HUDEP-2 (cell line): Measurements from ENCODE around the gene TCL1B.
"Not testable (repeated sequence)": the region's sequence is repeated elsewhere in the genome, so short reads cannot be mapped to it uniquely, and the experiment has no call there.

ENCODE experiments used
- DNase-seq, 76 experiments: peaks; one replicate each; lab custom pipeline; 2025; ENCODE audit not compliant: unreplicated experiment in 76 of 76; lab: John Stamatoyannopoulos, UW

Gene TCL1B

DNA sequence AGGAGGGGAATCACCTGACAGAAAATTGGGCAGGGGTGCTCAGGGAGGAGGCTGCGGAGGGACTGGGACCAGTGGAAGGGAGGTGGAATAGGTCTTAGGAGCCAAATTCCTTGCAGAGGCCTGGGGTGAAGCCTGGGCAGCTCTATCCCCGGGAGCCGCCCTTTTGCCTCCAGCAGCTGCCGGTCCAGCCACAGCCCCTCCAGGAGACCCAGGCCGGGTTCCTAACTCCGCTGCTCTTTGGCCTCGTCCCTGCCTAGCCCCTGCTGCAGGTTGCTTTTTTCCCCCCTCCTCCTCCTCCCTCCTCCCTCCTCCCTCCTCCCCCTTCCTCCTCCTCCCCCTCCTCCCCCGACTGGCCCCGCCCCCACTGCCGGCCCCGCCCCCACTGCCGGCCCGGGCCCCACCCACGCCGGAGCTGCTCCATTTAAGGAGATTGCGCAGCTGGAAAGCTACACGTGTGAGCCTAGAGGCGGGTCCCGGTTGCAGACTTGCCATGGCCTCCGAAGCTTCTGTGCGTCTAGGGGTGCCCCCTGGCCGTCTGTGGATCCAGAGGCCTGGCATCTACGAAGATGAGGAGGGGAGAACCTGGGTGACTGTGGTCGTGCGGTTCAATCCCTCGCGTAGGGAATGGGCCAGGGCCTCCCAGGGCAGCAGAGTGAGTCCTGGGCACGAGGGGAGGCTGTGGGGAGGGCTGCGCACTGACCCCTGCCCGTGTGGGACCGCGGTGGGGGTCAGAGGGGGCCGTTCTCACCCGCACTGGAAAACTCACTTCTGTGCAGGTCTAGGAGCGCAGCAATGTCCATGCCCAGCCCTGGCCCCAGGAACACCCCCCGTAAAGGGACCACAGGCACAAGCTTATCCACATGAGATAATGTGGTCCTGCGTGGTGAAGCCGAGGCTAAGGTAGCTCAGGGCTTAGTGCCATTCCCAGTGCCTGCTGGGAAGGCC lies at the start of gene TCL1B:
TCL1B (plus strand) TSS at position 449 of the 945 bp plus-strand sequence; CDS start at position 491, 42 bp downstream.
- DNase-seq = no peak

GRCh38 chr14:95644981-95645380 lies 41.2 kb upstream of the TCL1B start:
- DNase-seq = no peak

DNA sequence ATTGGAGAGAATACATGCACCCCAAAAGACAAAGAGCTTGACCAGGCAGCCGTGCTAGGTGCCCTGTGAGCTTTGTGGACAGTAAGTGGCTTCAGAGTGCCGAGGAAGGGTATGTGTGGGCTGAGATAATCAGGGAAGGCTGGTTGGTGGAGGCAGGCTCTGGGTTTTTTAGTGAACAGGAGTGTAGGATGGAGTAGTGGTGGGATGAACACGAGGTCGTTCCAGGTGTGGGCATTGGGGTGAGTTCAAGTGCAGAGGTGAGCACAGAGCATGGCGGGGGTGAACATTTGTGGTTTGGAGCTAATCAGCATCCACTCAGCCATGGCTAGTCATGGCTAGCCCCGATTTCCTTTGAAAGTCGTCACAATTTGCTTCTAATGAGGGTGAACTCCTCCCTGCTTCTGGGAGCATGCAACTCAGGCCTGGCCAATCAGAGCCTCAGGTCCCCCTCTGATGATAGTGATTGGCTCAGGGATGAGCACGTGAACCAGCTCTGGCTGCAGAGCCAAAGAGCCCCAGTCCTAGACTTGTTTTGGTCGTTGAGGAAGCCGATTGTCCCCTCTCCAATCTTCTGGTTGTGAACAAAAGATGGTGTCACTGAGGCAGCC lies 40.7 kb upstream of the TCL1B start:
- DNase-seq = no peak

- no peak for DNase-seq
These were observed 38.3 kb upstream of the TCL1B start for GRCh38 chr14:95647926-95648325.

DNA sequence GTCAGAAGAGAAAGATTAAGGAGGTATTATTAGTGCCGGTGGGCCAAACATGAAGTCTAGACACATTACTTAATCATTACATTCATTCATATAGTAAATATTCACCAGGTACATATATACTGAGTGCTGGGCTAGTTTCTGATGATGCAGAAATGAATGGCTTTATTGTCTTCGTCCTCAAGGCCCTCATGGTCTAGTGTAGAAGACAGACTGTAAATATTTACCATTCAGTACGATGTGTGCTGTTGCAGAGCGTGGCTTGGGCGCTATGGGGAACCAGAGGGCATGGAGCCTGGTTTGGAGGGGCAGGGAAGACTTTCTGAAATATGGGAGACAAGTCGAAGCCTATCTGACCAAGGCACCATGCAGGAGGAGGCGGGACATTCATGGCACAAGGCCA lies 37.0 kb upstream of the TCL1B start:
- no peak for DNase-seq

DNA sequence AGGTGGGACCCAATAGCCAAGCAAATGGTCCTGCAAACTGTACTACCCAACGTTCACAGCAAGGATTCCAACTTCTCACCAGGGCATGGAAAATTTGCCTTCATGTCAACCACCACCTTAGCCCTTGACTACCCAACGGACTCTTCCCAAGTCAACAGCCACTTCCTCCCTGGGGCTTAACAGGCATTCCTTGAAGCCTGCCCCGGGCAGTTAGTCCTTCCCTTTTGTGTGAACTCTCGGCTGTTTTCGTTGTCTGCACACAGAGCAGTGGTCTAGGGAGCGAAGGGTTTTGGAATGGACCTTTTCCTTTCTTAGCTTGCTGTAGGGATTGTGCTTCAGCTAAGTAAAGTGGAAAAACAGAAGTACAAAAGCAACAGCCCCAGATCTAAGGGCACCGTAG lies 35.2 kb upstream of the TCL1B start:
- no peak for DNase-seq

DNA sequence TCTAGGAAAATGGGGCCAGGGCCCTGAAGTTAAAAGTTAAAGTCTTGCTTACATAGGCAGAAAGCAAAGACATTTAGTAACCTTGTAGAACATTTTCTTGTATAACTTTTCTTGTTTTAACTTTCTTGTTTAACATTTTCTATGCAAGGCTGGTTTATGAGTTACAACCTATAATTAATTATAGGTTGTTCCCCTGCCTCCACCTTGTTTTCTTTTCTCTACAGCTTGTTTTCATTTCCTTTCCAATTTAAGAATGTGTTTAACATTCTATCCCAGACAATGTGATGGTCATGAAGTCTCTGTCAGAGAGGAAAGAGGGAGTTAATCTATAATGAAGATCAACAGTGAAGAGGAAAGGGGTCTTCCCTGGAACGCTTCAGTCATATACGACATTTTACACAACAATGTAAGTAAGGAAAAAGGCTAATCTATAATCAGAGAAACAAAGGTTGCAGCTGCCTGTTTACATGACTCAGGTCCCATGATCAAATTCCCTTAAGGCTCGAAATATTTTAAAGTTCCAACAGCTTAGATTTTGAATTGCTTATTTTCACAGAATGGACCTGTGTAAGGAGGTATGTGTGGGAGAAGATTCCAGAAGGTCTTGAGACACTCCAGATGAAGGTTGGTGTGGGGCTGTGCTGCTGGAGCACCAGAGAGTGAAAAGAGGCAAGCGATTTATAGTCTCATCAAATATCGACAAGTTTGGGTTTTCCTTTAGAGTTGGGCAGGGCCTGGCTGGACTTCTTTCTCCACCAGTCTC lies 34.2 kb upstream of the TCL1B start:
- DNase-seq = no peak

DNA sequence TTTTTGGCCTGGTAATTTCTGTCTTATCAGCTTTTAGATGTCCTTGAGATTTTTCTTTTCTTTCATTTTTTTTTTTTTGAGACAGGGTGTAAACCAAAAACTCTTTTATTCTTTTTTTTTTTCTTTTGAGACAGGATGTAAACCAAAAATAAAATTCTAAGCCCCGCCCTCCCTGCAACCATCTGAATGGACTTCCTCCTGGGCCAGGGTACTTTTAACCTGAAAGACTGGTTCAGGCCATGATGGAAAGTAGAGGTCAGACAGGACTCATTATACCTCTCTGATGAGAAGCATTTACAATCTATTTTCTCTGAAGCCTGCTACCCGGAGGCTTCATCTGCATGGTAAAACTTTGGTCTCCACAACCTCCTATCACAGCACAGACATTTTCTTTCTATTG lies 33.5 kb upstream of the TCL1B start:
- no peak for DNase-seq

- no peak for DNase-seq
These were observed 30.8 kb upstream of the TCL1B start for GRCh38 chr14:95655461-95655860.

DNA sequence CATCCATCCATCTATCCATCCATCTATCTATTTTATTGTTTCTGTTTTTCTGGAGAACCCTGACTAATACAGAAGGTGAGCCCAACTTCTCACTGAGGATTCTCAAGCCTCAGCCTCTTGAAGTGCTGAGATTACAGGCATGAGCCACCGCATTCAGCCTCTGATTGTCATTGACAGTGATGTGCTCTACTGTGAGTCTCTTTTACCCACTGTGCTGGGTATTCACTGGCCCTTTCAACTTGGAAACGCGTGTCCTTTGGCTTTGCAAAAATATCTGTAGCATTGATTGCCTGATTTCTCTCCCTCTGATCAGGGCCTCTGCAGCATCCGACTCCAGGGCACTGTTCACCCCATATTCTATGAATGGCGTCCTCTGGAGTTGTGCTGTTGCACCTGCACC lies 29.6 kb upstream of the TCL1B start:
- DNase-seq = no peak

- DNase-seq = no peak
These were observed 28.8 kb upstream of the TCL1B start for GRCh38 chr14:95657454-95657853.

- no peak for DNase-seq
These were observed 26.8 kb upstream of the TCL1B start for GRCh38 chr14:95659293-95659989.

- no peak for DNase-seq
These were observed 26.2 kb upstream of the TCL1B start for GRCh38 chr14:95659990-95660385.

DNA sequence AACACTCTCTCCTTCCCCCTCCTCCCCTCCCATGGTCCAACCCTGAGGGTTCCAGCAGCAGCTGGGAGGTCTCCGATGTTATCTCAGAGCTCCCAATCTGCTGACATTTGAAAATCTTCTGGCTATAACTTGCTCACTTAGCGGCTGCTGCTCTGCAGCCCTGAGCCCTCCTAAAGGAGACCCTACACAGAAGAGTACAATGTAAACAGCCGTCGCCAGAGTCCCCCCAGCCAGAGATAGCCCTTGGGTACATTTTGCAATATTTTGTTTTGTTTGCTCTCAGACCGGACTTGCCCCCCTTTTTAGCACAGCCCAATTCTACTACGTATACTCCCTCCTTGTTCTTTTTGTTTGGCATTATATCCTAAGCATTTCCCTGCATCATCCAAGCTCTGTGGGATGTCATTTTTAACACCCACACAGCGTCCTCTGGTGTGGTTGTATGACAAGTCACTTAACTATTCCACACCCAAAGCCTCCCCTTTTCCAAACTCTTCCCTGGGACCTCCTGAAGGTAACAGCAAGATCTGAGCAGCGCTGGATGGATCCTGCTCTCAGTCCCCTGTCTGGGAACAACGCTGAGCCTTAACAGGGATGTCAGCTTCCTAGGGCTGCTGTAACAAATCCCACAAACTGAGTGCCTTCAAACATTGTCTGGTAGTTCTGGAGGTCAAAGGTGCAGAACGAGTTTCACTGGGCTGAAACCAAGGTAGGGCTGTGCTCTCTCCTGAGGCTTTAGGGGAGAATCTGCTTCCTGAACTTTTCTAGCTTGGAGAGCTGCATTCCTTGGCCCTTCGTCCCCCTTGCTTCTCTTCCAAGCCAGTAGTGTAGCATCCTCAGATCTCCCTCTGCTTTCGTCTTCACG lies 25.3 kb upstream of the TCL1B start:
- DNase-seq = no peak

DNA sequence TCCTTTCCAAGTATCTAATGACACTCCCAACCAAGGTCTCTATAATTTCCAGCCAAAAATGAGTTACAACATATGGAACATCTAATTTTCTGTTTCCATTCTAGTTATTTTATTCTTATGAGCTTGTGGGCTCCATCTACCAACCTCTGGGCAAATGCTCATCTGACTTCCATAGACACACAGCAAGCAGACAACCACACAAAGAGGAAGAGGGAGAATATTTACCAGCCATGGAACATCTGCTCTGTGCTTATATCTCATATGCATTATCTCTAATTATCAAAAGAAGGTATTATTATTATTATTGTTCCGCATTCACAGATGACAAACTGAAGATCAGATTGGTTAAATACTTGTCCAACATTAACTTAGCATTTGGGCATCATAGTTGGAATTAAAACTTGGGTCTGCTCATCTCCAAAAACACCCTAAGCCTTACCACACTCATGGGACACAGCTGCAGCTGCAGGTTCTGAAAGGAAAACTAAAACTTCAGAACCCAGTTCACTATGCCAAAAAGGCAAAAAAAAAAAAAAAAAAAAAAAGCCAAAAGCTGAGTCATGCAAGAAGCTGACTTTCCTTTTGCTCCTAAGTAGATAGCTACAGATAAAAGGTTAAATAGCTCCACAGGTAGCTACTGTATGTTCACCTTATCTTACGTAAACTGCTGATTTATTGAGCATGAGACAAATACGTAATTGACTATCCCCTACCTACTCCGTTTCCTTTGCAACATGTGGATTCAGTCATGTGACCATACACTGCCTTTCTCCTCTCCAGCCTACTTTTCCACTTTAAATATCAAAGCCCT lies 23.6 kb upstream of the TCL1B start:
- DNase-seq = no peak

GRCh38 chr14:95663226-95663797 lies 22.9 kb upstream of the TCL1B start:
- no peak for DNase-seq

DNA sequence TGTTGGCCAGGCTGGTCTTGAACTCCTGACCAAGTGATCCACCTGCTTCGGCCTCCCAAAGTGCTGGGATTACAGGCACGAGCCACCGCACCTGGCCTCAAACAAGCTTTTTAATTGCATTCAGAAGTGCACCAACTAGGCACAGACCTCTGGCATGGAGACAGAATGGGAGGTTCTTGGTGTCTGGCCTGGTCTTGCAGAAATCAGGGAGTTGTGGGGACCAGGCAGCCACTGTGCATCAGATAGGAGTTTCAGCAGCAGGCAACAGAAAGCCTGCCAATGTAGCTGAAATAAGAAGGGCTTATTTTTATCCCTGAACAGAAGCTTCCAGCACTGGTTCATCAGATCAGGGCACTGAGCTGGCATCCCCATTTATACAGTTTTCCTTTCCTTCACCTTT lies 22.2 kb upstream of the TCL1B start:
- DNase-seq = no peak

DNA sequence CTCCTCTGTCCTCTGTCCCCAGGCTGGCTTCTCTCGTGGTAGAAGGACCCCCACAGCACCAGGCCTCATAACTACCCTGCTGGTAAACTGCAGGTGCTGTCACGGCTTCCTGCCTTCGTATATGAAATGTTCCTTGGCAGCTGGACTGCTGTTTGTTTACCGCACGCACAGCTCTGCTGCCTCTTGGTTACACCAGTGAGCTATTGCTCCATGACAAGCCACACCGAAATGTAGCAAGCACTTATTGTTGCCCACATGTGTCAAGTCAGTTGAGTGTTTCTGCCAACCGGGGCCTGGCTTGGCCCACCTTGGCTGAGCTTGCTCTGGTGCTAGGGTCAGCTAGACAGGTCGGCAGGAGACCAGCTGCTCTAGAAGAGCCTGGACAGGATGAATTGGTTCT lies 21.7 kb upstream of the TCL1B start:
- DNase-seq = no peak

DNA sequence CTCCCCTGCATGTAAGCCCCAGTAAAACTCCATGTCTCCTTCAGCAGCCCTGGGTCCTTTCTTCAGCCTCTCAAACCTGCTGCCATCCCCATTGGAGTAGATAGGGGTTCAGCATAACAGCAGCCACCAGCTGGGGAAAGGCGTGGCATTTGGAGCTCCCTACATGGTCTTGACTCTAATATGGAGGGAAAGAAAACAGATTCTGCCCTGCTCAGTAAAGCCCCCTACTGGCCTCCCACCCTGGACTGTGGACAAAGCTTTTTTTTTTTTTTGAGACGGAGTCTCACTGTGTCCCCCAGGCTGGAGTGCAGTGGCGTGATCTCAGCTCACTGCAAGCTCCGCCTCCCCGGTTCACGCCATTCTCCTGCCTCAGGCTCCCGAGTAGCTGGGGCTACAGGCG lies 20.7 kb upstream of the TCL1B start:
- DNase-seq = not testable (repeated sequence)
